A549 (cell line): Measurements from ENCODE around the gene RIN3. TPM values are rescaled to one million over a fixed set of nuclear protein-coding genes. Genes with fewer than 3 reads are reported as not detected.

Experiments used
- ATAC-seq, 2 experiments: fragments of 200-7000 bp in 1 of 2; fragments of >200 bp in 1 of 2; cut with Nextera tagmentation in 1 of 2; cut with Tn5 transposase in 1 of 2; 3 replicates each; pipeline versions ENCODE4 v1.8.0 to v1.9.1; 2018 to 2020; ENCODE audit warnings: mild to moderate bottlenecking in 1 of 2, moderate library complexity in 1 of 2
- CTCF ChIA-PET: fragments of 300-600 bp; sonication (Branson Sonifier 250); formaldehyde crosslinking; extraction: SDS; loops from one replicate; lab custom pipeline; 2021; ENCODE audit warnings: antibody characterized with exemption, inconsistent platforms; lab: Yijun Ruan, JAX
- POLR2A ChIA-PET: fragments of 350-600 bp; formaldehyde crosslinking; extraction: SDS; loops from one replicate; lab custom pipeline; 2021; ENCODE audit warnings: antibody characterized with exemption, inconsistent platforms; lab: Yijun Ruan, JAX
- DNase-seq, 2 experiments: peaks; one replicate each; pipeline versions ENCODE4 v3.0.0 to v3.0.0-alpha.2; 2011 to 2016; ENCODE audit warnings: low read depth in 1 of 2, low spot score in 1 of 2
- FAIRE-seq: peaks from 2 replicates; lab custom pipeline; 2011; peaks lifted over from hg19 to GRCh38; lab: Jason Lieb, UNC
- H3K27ac ChIP-seq, 2 experiments: fragments of >200 bp; sonication (Bioruptor Twin); formaldehyde crosslinking; 3 replicates each; pipeline ENCODE4 v1.5.1; 2016 to 2017
- H3K4me1 ChIP-seq: fragments of >200 bp; sonication (Bioruptor Twin); formaldehyde crosslinking; 3 replicates; pipeline ENCODE4 v1.6.1; 2016
- H3K4me2 ChIP-seq: fragments of >200 bp; sonication (Bioruptor Twin); formaldehyde crosslinking; 3 replicates; pipeline ENCODE4 v1.6.1; 2016
- H3K4me3 ChIP-seq: fragments of >200 bp; sonication (Bioruptor Twin); formaldehyde crosslinking; 3 replicates; pipeline ENCODE4 v1.5.1; 2016
- H3K9me3 ChIP-seq: fragments of >200 bp; sonication (Bioruptor Twin); formaldehyde crosslinking; 3 replicates; pipeline ENCODE4 v1.6.1; 2016
- CBX2 ChIP-seq: fragments of 200-600 bp; sonication (generic); IDR thresholded peaks from 2 replicates; pipeline ENCODE4 v1.6.1; 2016; ENCODE audit warnings: low read depth, mild to moderate bottlenecking, borderline replicate concordance
- EHF ChIP-seq: fragments of 250-450 bp; sonication (Bioruptor Pico); IDR thresholded peaks from 2 replicates; pipeline ENCODE4 v1.5.0; 2020; ENCODE audit warnings: mild to moderate bottlenecking
- EHMT2 ChIP-seq: fragments of 200-600 bp; sonication (generic); IDR thresholded peaks from 2 replicates; pipeline ENCODE4 v1.6.1; 2016; ENCODE audit warnings: antibody characterized with exemption, low read depth, mild to moderate bottlenecking, moderate library complexity
- ELK1 ChIP-seq: fragments of 150-350 bp; IDR thresholded peaks from 2 replicates; pipeline ENCODE4 v1.6.1; 2014; ENCODE audit warnings: low read depth, mild to moderate bottlenecking, low read length
- FOSL2 ChIP-seq, 2 experiments: fragments of 450-650 bp in 1 of 2; fragments of >200 bp in 1 of 2; sonication (Bioruptor Twin) in 1 of 2; formaldehyde crosslinking; IDR thresholded peaks; 2 replicates each; pipeline versions ENCODE4 v1.5.0 to v1.6.1; 2016 to 2020; ENCODE audit warnings: mild to moderate bottlenecking in 1 of 2, moderate library complexity in 1 of 2
- HEYL ChIP-seq: fragments of 250-450 bp; sonication (Bioruptor Pico); IDR thresholded peaks from 2 replicates; pipeline ENCODE4 v1.8.0; 2021; ENCODE audit warnings: mild to moderate bottlenecking, moderate library complexity
- HMGXB4 ChIP-seq: fragments of 250-450 bp; sonication (Bioruptor Pico); IDR thresholded peaks from 2 replicates; pipeline ENCODE4 v1.5.0; 2021; ENCODE audit warnings: mild to moderate bottlenecking, moderate library complexity, borderline replicate concordance
- JUN ChIP-seq, 2 experiments: fragments of >200 bp; sonication (Bioruptor Twin); formaldehyde crosslinking; IDR thresholded peaks; 2 replicates in 1 of 2; 3 replicates in 1 of 2; pipeline ENCODE4 v1.6.1; 2016 to 2017
- KDM1A ChIP-seq: fragments of 200-600 bp; sonication (generic); IDR thresholded peaks from 2 replicates; pipeline ENCODE4 v1.6.1; 2016; ENCODE audit warnings: low read depth, mild to moderate bottlenecking
- MAFK ChIP-seq: fragments of 450-650 bp; IDR thresholded peaks from 2 replicates; pipeline ENCODE4 v1.6.1; 2014; ENCODE audit not compliant: partially characterized antibody
- MAX ChIP-seq: IDR thresholded peaks from 2 replicates; pipeline ENCODE4 v1.6.1; 2012
- MAZ ChIP-seq: fragments of 150-350 bp; IDR thresholded peaks from 2 replicates; pipeline ENCODE4 v1.6.1; 2014; ENCODE audit warnings: antibody characterized with exemption, low read depth, low read length, borderline replicate concordance
- NFE2L2 ChIP-seq: fragments of 150-350 bp; conservative IDR thresholded peaks from 2 replicates; pipeline ENCODE4 v1.6.1; 2014; ENCODE audit warnings: low read length
- NR3C1 ChIP-seq: fragments of >200 bp; sonication (Bioruptor Twin); formaldehyde crosslinking; IDR thresholded peaks from 3 replicates; pipeline ENCODE4 v1.6.1; 2017
- PHF8 ChIP-seq: fragments of 200-600 bp; sonication (generic); IDR thresholded peaks from 2 replicates; pipeline ENCODE4 v1.6.1; 2016; ENCODE audit warnings: low read depth, mild to moderate bottlenecking, antibody characterized with exemption, moderate library complexity, borderline replicate concordance
- POLR2AphosphoS2 ChIP-seq: conservative IDR thresholded peaks from 2 replicates; pipeline ENCODE4 v1.6.1; 2012; ENCODE audit warnings: low read length, improper control_type of control experiment, inconsistent platforms
- RARB ChIP-seq: fragments of 250-450 bp; sonication (Bioruptor Pico); IDR thresholded peaks from 2 replicates; pipeline ENCODE4 v1.8.0; 2021; ENCODE audit warnings: mild to moderate bottlenecking, moderate library complexity
- RCOR1 ChIP-seq: fragments of 150-350 bp; IDR thresholded peaks from 2 replicates; pipeline ENCODE4 v1.6.1; 2014; ENCODE audit warnings: antibody characterized with exemption, low read length, low read depth
- REST ChIP-seq: fragments of 200-600 bp; sonication (generic); IDR thresholded peaks from 2 replicates; pipeline ENCODE4 v1.6.1; 2016; ENCODE audit warnings: antibody characterized with exemption, mild to moderate bottlenecking, moderate library complexity
- RFX5 ChIP-seq: fragments of 450-650 bp; IDR thresholded peaks from 2 replicates; pipeline ENCODE4 v1.7.1; 2014; ENCODE audit warnings: antibody characterized with exemption, mild to moderate bottlenecking, moderate library complexity
- RNF2 ChIP-seq: fragments of 200-600 bp; sonication (generic); IDR thresholded peaks from 2 replicates; pipeline ENCODE4 v1.6.1; 2016; ENCODE audit warnings: low read depth, mild to moderate bottlenecking, antibody characterized with exemption, moderate library complexity, borderline replicate concordance
- SMC3 ChIP-seq: fragments of >200 bp; sonication (Bioruptor Twin); formaldehyde crosslinking; IDR thresholded peaks from 3 replicates; pipeline ENCODE4 v1.6.1; 2018; ENCODE audit warnings: inconsistent platforms
- TP53 ChIP-seq: fragments of 250-450 bp; sonication (Bioruptor Pico); IDR thresholded peaks from 2 replicates; pipeline ENCODE4 v1.5.0; 2021; ENCODE audit warnings: mild to moderate bottlenecking, moderate library complexity
- USF2 ChIP-seq: fragments of 450-650 bp; IDR thresholded peaks from 2 replicates; pipeline ENCODE4 v1.6.1; 2014; ENCODE audit warnings: antibody characterized with exemption
- ZC3H11A ChIP-seq: fragments of 450-650 bp; IDR thresholded peaks from 2 replicates; pipeline ENCODE4 v1.6.1; 2014; ENCODE audit warnings: antibody characterized with exemption, mild to moderate bottlenecking
- WGBS: methylation state at CpG from one replicate; pipeline ENCODE4 v1.1.6; 2017; ENCODE audit errors: missing lambda C conversion rate; 5-methylcytosine and 5-hydroxymethylcytosine counted together
- polyA plus RNA-seq, 4 experiments: library from polyadenylated mRNA; depleted of rRNA in 3 of 4; stranded (reverse); fragments of >200 nt; fragmentation: RNase III in 1 of 4; extraction: RNeasy Plus Mini Kit Qiagen cat#74134 plus additional on column Dnase treatment in 1 of 4; gene quantifications; 2 replicates in 3 of 4; 3 replicates in 1 of 4; pipeline ENCODE4 v1.2.3, GENCODE V29; 2011 to 2017

Gene RIN3
- polyA plus RNA-seq, 2 of the 4 experiments (the other 2 are of a cell fraction): 5.6 to 14.5 TPM

- POLR2A ChIA-PET: no interaction called here
- 93% methylated on average over 11 of the region's 12 CpGs for WGBS
- CTCF ChIA-PET: interaction anchor here (2.1 kb wide), 1 partner anchor 9 kb away, joined by 4 read pairs; no protein-coding TSS in a partner anchor
- Histone ChIP-seq H3K27ac (peak overlapping the region in 1 of 2 experiments; percentile 53; a peak in 3 of 6 replicates), H3K4me3 (no peak overlapping the region), H3K4me1 (peaks cover 7% of the 10 kb centered on the region; the same call in 2 of the 3 replicates), H3K9me3 (no peaks in the 10 kb centered on the region), H3K4me2 (no peak overlapping the region)
- no peak for FAIRE-seq
- ATAC-seq: peak in 1 of 2 experiments; percentile 28; a peak in 1 of 6 replicates
- DNase-seq: no peak
- TF ChIP-seq FOSL2 (IDR thresholded peaks at IDR 0.05): no peak
- no peak for TF ChIP-seq FOSL2 (CRISPR knock-in tag; IDR thresholded peaks at IDR 0.05)
- no peak for TF ChIP-seq MAX
- no peak for TF ChIP-seq USF2
- no peak for TF ChIP-seq HEYL (CRISPR knock-in tag)
- no peak for TF ChIP-seq HMGXB4 (CRISPR knock-in tag)
- TF ChIP-seq RARB (CRISPR knock-in tag): no peak
- TF ChIP-seq MAFK: no peak
These were observed 11.9 kb downstream of the RIN3 start for GRCh38 chr14:92525322-92526095.

GRCh38 chr14:92527721-92528120 lies 14.1 kb downstream of the RIN3 start:
- no peaks in the 10 kb centered on the region for H3K9me3 ChIP-seq
- TF ChIP-seq CBX2 (no peak), RCOR1 (no peak), KDM1A (no peak), EHMT2 (no peak), RFX5 (no peak), MAZ (no peak), NFE2L2 (no peak), JUN (IDR thresholded peaks at IDR 0.05) (no peak), PHF8 (no peak), ZC3H11A (no peak), ELK1 (no peak), NR3C1 (no peak), EHF (CRISPR knock-in tag) (no peak), POLR2AphosphoS2 (no peak), REST (no peak), TP53 (CRISPR knock-in tag) (no peak), SMC3 (no peak), RNF2 (no peak), HEYL (CRISPR knock-in tag) (no peak)
- TF ChIP-seq, all 56 proteins: peak for 0
- H3K4me2 ChIP-seq: no peak overlapping the region
- FAIRE-seq (no peak), DNase-seq (no peak), ATAC-seq (no peak)
- H3K4me1 ChIP-seq: peaks cover 18% of the 10 kb centered on the region; the same call in 2 of the 3 replicates
- ChIA-PET POLR2A (no interaction called here), CTCF (interaction anchor here (1.0 kb wide), 1 partner anchor 159 kb away, joined by 4 read pairs; no protein-coding TSS in a partner anchor)
- WGBS: 84% methylated on average over 13 of the region's 14 CpGs
- no peak overlapping the region for H3K27ac ChIP-seq
- H3K4me3 ChIP-seq: no peak overlapping the region
